Heart left ventricle (tissue), 16 donors: Measurements from ENCODE around the gene ATG2A. TPM values are rescaled to one million over a fixed set of nuclear protein-coding genes. Genes with fewer than 3 reads are reported as not detected.

ENCODE experiments used
- ATAC-seq, 4 donors: fragments of 200-7000 bp; cut with Tn5 transposase; one replicate each; pipeline ENCODE4 v1.9.1; 2020 to 2022; ENCODE audit warnings: moderate library complexity in 4 of 4, mild to moderate bottlenecking in 3 of 4, moderate number of reproducible peaks in 1 of 4
- DNase-seq, 5 donors: peaks; one replicate each; pipeline ENCODE4 v3.0.0-alpha.2; 2020
- H3K27ac ChIP-seq, 12 donors: fragments of 200-600 bp; sonication (generic) in 4 of 12; one replicate each; pipeline versions ENCODE4 v1.5.0 to v1.8.0; 2016 to 2022; ENCODE audit warnings: mild to moderate bottlenecking in 2 of 12
- H3K27me3 ChIP-seq, 9 donors: fragments of 200-600 bp; sonication (generic) in 2 of 9; one replicate each; pipeline versions ENCODE4 v1.5.1 to v1.8.0; 2016 to 2022; ENCODE audit warnings: mild to moderate bottlenecking in 3 of 9
- H3K36me3 ChIP-seq, 9 donors: fragments of 200-600 bp; sonication (generic) in 2 of 9; one replicate each; pipeline versions ENCODE4 v1.5.0 to v1.8.0; 2018 to 2022; ENCODE audit warnings: mild to moderate bottlenecking in 2 of 9
- H3K4me1 ChIP-seq, 12 donors: fragments of 200-600 bp; sonication (generic) in 4 of 12; one replicate each; pipeline versions ENCODE4 v1.5.0 to v1.8.0; 2016 to 2022; ENCODE audit warnings: mild to moderate bottlenecking in 3 of 12
- H3K4me3 ChIP-seq, 12 donors: fragments of 200-600 bp; sonication (generic) in 4 of 12; one replicate each; pipeline versions ENCODE4 v1.5.0 to v1.8.0; 2017 to 2022; ENCODE audit warnings: mild to moderate bottlenecking in 9 of 12, moderate library complexity in 4 of 12
- H3K9me3 ChIP-seq, 12 donors: fragments of 200-600 bp; sonication (generic) in 4 of 12; one replicate each; pipeline versions ENCODE4 v1.5.0 to v1.8.0; 2016 to 2022; ENCODE audit warnings: mild to moderate bottlenecking in 1 of 12
- CTCF ChIP-seq, 12 donors: fragments of 200-600 bp; sonication (generic) in 4 of 12; IDR thresholded peaks; one replicate each; pipeline versions ENCODE4 v1.5.0 to v1.8.0; 2018 to 2022; ENCODE audit warnings: antibody characterized with exemption in 12 of 12, mild to moderate bottlenecking in 5 of 12
- POLR2A ChIP-seq, 2 donors: fragments of 450-650 bp; IDR thresholded peaks; one replicate each; pipeline ENCODE4 v1.6.1; 2017; ENCODE audit warnings: antibody characterized with exemption in 2 of 2, mild to moderate bottlenecking in 2 of 2, moderate library complexity in 2 of 2
- WGBS, 4 donors: extraction: QIAGEN DNeasy Blood & Tissue Kit in 2 of 4; methylation state at CpG; one replicate each; pipeline versions ENCODE4 v1.1.5 to v1.1.7; 2013 to 2018; 5-methylcytosine and 5-hydroxymethylcytosine counted together
- intact Hi-C, 10 donors: fragments of 100-400 bp; cut with DNase I; formaldehyde crosslinking; loops; one replicate each; pipeline versions ENCODE4 v1.11.1 to v1.14.2; 2022
- polyA plus RNA-seq, 2 donors: library from polyadenylated mRNA; stranded (reverse); fragments of 200-250 nt; gene quantifications; one replicate each; pipeline ENCODE4 v1.2.3, GENCODE V29; 2013
- total RNA-seq, 9 donors: library from RNA; depleted of rRNA in 2 of 9; stranded (reverse); fragments of >200 nt in 2 of 9; fragmentation: NEBNext Ultra II Directional in 3 of 9; extraction: Animal tissue kit (Norgen Biotek cat#: 25700) in 3 of 9; gene quantifications; one replicate each; pipeline versions ENCODE4 v1.1.0 to v1.2.4, GENCODE V29; 2016 to 2023
- donor health status: ischemic (EF 13 %, LVEDD 7.1; RV severe dilation, severe dysfunction).
- donor health status: healthy with polysubstance abuse.
- donor health status: DM: no; HTN: yes; CAD: no.
- donor health status: DM: no; HTN: no; CAD: no.
- donor health status: ischemic (EF 25% LVEDD 6.9; RV normal size, moderate dysfunction).
- donor health status: ischemic (EF 25% LVEDD 5.7; RV mildly dilated, moderate dysfunction).
- donor health status: healthy.
- donor health status: DM: yes; HTN: yes; CAD: no.
- donor health status: ischemic (EF 35%, LVEDD 5.7; RV mildly dilated, moderate dysfunction).
- donor health status: nonischemic (EF 11% LVEDD 7.7; RV severe dilation, severe dysfunction).
- donor health status: DM: yes; HTN: yes; CAD: no.
- donor health status: PGD.
- donor health status: ischemic (EF 29% LVEDD 5.4; RV normal size, mild dysfunction).
- donor health status: nonischemic (EF 23%, LVEDD 6.1; RV moderate dilation, normal function).

ATG2A gene
- total and polyA plus RNA-seq, 11 donors, result 11.4 to 38.5 (median 16.1) TPM

- H3K36me3 ChIP-seq, result peaks cover 0 to 54% (median 24%) of the 10 kb centered on the region in 9 donors
- no peak for DNase-seq
- 67 to 78% (median 73%) methylated on average over 20 to 24 of the region's 24 CpGs for WGBS, 4 donors
- TF ChIP-seq POLR2A (IDR thresholded peaks at IDR 0.05), result no peak
- TF ChIP-seq CTCF (IDR thresholded peaks at IDR 0.05), result no peak
- H3K27ac ChIP-seq, result peak overlapping the region; percentile 45 to 93 (median 88)
- no peak for ATAC-seq
- no peaks in the 10 kb centered on the region for H3K9me3 ChIP-seq
- H3K4me3 ChIP-seq, result peak overlapping the region in 4 of 12 donors; percentile 20 to 36 (median 28)
- intact Hi-C loops, result loop anchor here in 1 of 10 donors (10.0 kb wide), 1 partner anchor 262 kb away; the partner anchor contains the start of genes TM7SF2 and ZNHIT2
- no peaks in the 10 kb centered on the region for H3K27me3 ChIP-seq
- H3K4me1 ChIP-seq, result peaks cover 37 to 100% (median 92%) of the 10 kb centered on the region in 12 donors
These were observed 64.1 kb downstream of the ATG2A start for GRCh38 chr11:64852804-64853509.

DNA sequence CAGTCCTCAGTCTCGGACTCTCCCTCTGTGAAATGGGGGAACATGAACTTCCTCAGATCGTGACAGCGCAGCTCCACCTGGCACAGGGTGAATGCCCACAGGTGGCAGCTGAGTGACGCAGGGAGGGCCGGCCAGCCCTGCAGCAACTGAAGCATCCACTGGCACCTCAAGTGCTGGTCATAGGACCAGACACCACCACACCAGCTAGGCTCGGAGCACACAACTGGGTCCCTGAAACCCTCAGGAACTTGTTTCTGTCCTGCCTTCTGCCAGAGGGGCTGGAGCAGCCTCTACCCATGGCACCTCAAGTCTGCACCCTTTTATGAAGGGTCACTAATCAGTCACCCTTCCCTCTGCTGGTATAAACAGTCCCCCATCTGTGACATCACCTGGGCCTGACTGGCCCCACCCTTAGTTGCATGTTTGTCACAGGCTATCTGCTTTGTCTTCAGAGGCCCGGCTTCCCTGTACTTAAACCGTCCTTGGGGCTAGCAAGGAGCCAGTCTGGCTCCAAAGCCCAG lies 65.1 kb downstream of the ATG2A start:
- DNase-seq (no peak), ATAC-seq (no peak)
- Histone ChIP-seq H3K36me3 (peaks cover 0 to 44% (median 21%) of the 10 kb centered on the region in 9 donors), H3K4me3 (no peak overlapping the region), H3K27me3 (no peaks in the 10 kb centered on the region), H3K4me1 (peaks cover 33 to 100% (median 89%) of the 10 kb centered on the region in 12 donors), H3K27ac (peak overlapping the region in 10 of 12 donors; percentile 82 to 93 (median 89)), H3K9me3 (no peaks in the 10 kb centered on the region)
- WGBS, 4 donors, result 74 to 94% (median 83%) methylated on average over 5 to 8 of the region's 8 CpGs
- intact Hi-C loops, result loop anchor here in 1 of 10 donors (10.0 kb wide), 1 partner anchor 263 kb away; the partner anchor contains the start of genes TM7SF2 and ZNHIT2
- TF ChIP-seq CTCF (IDR thresholded peaks at IDR 0.05) (no peak), POLR2A (IDR thresholded peaks at IDR 0.05) (no peak)

DNA sequence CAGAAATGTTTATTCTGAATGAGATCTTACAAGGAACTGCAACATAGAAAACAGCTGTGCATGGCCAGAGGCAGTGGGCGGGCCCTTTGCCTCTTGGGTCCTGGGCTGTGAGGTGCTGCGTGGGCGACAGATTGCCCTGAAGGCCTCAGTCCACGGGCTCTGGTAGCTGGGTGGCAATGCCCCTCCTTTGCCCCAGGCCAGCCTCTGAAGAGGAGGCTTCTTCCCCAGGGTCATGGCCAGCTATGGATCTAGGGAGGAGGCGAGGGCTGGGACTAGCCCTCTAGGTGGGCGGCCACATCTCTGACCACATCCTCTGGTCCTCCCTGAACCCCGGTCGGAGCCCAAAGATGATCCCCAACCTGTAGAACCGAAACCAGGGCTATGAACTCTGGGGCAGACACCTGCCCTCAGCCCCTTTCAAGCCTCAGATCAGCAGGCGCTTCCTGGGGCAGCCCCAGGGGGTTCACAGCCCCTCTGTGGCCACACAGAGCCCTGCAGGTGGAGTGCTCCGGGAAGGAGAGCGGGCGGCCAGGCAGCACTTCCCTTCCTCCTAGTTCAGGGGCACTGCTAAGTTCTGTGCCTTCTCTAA lies 65.9 kb downstream of the ATG2A start:
- intact Hi-C loops, result loop anchor here in 1 of 10 donors (10.0 kb wide), 1 partner anchor 264 kb away; the partner anchor contains the start of genes TM7SF2 and ZNHIT2
- H3K27ac ChIP-seq, result peak overlapping the region; percentile 34 to 92 (median 82)
- DNase-seq, result no peak
- ATAC-seq, result no peak
- TF ChIP-seq CTCF (IDR thresholded peaks at IDR 0.05) (no peak), POLR2A (IDR thresholded peaks at IDR 0.05) (no peak)
- no peaks in the 10 kb centered on the region for H3K27me3 ChIP-seq
- H3K4me3 ChIP-seq, result no peak overlapping the region
- H3K36me3 ChIP-seq, result peaks cover 0 to 39% (median 18%) of the 10 kb centered on the region in 9 donors
- H3K4me1 ChIP-seq, result peaks cover 24 to 92% (median 81%) of the 10 kb centered on the region in 12 donors
- WGBS, 4 donors, result 44 to 55% (median 54%) methylated on average over 12 to 13 of the region's 13 CpGs
- H3K9me3 ChIP-seq, result no peaks in the 10 kb centered on the region
